NCI-H2196 (cell line): ENCODE data around the gene REN.

ENCODE experiments used
- DNase-seq: peaks from one replicate; lab custom pipeline; 2025; ENCODE audit not compliant: unreplicated experiment; lab: John Stamatoyannopoulos, UW

Gene REN

DNA sequence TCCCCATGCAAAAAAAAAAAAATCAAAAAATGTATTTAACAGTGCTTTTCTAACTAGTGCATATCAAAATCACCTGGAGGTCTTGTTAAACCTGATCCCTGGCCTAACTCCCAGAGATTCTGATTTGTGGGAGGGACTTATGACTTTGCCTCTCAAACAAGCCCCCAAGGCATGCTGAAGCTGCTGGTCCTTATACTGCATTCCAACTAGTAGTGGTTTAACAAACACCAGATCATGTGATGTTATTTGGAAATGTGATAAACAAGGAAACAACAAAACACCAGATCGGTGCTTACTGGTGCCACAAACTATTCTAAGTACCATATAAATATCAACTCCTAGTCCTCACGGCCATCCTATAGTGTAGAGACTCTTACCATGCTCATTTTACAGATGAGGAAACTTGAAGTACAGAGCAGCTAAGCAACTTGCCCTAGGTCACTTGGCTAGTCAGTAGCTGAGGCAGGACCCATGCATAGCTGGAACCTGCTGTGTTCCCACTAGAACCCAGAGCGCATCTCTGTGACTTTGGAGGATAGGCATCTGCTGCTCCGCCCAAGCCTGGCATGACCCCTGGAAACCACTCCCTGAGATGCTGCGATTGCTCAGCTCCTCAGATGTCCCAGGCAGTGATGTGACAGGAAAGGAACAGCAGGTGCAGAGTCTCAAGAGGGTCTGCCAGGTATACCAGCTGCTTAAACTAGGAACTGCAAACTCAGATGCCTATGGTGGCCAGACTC, 55.1 kb downstream of the REN start:
- peak; percentile 33 for DNase-seq

DNA sequence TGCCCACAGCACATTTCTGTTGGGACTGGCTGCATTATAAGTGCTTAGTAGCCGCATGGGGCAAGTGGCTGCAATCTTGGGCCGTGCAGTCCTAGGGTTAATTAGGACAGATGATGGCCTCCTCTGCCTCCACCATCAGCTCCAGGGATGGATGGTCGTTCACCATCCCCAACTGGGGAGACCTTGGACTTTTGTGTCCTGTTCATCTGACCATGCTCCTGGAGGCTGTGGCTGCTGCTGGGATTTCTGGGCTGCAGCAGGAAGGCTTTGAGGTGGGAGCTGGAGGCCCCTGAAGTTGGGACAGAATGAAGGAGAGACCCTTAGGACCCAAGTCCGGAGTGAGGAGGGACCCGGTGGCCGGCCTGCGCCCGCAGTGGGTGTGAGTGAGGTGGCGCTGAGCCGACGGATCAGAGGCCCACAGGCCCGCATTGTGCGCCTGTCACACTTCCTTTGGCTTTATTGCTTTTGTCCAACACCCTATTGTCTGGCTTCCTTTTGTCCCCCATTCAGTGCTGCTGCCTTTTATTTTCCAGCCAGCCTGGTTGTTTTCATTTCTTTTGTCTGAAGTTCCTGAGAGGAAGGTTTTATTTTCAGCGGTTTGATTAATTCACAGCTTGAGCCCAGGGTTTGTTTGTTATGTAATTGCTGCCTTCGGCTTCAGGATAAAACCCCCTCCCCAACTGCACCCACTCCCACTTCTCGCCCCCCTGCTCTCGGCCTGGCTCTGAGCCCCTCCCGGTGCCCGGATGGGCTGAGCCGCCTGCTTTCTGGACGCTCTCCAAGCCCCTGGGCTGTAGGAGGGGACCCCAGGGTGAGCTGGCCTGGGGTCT, 57.6 kb downstream of the REN start:
- peak; percentile 31 for DNase-seq

DNA sequence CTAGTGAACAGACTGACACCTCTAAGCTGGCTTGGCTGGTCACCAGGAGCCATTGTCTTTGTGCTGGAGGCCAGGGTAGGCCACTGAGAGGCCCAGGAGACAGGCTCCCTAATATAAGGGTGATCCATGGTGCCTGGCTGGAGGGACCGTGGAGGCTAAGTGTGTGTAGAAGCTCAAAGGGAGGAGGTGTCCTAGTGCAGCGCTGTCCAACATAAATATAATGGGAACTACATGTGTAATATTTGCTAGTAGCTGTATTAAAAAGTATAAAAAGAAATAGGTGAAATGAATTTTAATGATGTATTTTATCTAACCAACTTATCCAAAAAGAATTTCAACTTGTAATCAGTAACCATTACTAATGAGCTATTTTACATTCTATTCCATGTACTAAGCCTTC, 58.2 kb downstream of the REN start:
- peak; percentile 46 for DNase-seq

DNA sequence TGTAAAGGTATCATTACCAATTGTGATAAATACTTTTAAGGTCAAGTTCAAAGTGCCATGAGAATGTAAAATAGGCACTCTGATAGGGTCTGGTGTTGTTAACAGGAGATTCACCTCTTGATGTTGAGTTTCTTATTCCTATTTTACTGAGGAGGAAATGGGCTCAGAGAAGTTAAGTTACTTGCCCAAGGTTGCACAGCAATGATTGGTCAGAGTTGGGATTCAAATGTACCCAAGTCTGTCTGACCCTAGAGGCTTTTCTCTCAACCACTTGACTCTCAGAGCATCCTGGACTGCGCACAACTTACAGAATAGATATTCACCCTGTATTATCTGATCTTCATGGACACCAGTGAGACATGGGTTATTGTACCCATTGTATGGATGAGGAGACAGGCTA, 59.3 kb downstream of the REN start:
- DNase-seq = no peak

DNA sequence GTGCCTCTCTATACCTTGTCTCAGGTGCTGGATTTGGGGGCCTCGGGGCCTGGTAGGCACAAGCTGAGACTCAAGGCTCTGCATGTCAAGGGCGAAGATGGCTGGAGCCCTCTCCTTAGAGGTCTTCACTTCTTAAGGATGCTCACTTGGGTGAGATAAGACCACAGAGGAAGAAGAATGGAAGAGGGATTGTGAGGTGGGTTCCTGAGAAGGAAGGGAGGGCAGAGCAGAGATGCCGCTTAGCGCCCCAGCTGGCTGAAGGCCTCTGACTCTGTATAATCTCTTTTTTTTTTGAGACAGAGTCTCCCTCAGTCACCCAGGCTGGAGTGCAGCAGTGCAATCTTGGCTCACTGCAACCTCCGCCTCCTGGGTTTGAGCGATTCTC, 61.0 kb downstream of the REN start:
- no peak for DNase-seq
